ENCODE results near the gene JPH3. TPM values are rescaled to one million over a fixed set of nuclear protein-coding genes. Genes with fewer than 3 reads are reported as not detected.

JPH3 gene
- not detected for total RNA-seq
- 0.08 TPM for polyA plus RNA-seq (2013, experiment 1 of 2)
- 0.16 TPM for polyA plus RNA-seq (2013, experiment 2 of 2)
- 0 to 0.28 (median 0) reads per million in 172 experiments for total RNA-seq

DNA sequence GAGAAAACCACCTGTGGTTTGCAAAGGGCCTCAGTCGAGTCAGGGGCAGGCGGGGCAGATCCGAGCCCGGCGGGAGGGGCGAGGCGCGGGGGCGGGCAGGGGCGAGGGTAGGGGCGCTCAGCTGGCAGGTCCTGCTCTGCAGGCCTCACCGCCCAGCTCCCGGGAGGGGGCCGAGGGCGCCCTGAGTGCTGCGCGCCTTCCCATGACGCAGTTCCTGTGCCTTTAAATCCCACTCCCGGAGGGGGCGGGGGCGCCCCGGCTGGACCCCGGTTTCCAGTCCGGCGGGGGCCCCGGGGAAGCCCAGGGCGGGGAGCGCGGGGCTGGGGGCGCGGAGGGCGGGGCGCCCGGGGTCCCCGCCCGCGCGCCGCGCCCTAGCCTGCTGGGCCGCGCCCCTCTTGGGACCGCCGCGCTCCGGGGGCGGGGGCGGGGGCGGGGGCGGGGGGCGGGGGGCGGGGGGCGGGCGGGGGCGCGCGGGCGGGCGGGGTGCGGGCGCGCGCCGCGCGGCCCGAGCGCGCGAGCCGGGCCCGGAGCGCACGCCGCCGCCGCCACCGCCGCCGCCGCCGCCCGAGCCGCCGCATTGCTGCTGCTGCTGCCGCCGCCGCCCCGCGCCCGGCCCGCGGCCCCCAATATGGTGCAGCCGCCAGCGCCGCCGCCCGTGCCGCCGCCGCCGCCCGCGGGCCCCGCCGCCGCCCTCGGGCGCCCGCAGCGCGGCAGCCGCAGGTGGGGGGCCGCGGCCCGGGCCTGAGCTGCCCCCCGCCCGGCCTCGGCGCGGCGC, at the start of gene JPH3:
TSS of gene JPH3 (plus strand) at position 508 of the 775 bp plus-strand sequence. CDS start 639 bp downstream, outside the sequence.
- Histone ChIP-seq H3K27ac (ENCODE audit: low read depth in 1 of 2, low read length in 2 of 2) (no peak within 1 kb of the TSS), H3K36me3 (ENCODE audit: insufficient read depth, low read length) (no peaks in the 10 kb centered on the region), H3K4me1 (ENCODE audit: insufficient read depth, low read length) (peaks cover 11% of the 10 kb centered on the region), H3K27me3 (ENCODE audit: control insufficient read depth in 1 of 2, insufficient read depth in 2 of 2, low read length in 2 of 2) (peaks cover 54 to 80% of the 10 kb centered on the region in 2 experiments), H3K9me3 (ENCODE audit: control insufficient read depth in 1 of 2, insufficient read depth in 1 of 2, low read length in 2 of 2) (peaks cover 0 to 34% of the 10 kb centered on the region in 2 experiments), H3K4me3 (ENCODE audit: low read length) (no peak within 1 kb of the TSS)
- Mint-ChIP-seq H3K27me3 (peaks cover 41% of the 10 kb centered on the region), H3K9me3 (no peaks in the 10 kb centered on the region), H3K4me3 (peak within 1 kb of the TSS; percentile 51), H3K4me1 (ENCODE audit: low read depth) (peaks cover 11% of the 10 kb centered on the region), H3K27ac (no peak within 1 kb of the TSS), H3K36me3 (ENCODE audit: low read depth) (no peaks in the 10 kb centered on the region)
- POLR2A ChIA-PET = no interaction called here
- intact Hi-C loops (cut with DNase I, micrococcal nuclease) = no loop called here
- TF ChIP-seq, protein P1, sequence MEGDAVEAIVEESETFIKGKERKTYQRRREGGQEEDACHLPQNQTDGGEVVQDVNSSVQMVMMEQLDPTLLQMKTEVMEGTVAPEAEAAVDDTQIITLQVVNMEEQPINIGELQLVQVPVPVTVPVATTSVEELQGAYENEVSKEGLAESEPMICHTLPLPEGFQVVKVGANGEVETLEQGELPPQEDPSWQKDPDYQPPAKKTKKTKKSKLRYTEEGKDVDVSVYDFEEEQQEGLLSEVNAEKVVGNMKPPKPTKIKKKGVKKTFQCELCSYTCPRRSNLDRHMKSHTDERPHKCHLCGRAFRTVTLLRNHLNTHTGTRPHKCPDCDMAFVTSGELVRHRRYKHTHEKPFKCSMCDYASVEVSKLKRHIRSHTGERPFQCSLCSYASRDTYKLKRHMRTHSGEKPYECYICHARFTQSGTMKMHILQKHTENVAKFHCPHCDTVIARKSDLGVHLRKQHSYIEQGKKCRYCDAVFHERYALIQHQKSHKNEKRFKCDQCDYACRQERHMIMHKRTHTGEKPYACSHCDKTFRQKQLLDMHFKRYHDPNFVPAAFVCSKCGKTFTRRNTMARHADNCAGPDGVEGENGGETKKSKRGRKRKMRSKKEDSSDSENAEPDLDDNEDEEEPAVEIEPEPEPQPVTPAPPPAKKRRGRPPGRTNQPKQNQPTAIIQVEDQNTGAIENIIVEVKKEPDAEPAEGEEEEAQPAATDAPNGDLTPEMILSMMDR (IDR thresholded peaks at IDR 0.05) = no peak
- CTCF ChIA-PET = no interaction called here
- DNase-seq (no peak), ATAC-seq (ENCODE audit: poor library complexity) (no peak)

DNA sequence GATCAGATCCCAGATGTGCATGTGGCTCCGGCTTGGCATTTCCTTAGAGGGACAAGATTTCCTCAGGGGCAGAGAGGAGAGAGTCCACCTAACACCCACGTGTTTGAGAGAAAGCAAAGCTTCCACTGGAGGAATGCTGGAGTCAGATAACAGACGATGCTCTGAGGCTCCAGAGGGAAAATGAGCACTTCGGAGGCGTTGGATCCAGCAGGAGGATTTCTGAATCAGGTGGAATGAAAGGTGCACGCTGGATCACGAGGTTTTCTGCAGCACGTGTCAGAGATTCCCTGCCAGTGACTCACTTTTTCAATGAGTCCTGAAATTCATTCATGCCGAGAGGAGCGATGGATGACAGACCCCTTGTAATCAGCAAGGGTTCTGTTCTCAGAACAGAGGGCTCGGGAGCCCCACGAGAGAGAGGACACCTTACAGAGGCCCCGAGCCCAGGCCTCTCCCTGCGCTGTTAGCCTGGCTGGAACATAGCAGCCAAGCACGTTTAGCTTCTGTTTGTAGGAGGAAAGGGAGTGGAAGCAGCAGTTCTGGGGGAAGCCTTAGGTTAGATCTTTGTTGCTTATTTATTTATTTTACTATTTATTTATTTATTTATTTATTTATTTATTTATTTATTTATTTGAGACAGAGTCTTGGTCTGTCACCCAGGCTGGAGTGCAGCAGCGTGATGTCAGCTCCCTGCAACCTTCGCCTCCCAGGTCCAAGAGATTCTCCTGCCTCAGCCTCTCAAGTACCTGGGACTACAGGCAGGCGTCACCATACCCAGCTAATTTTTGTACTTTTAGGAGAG, 49.3 kb upstream of the JPH3 start:
- Mint-ChIP-seq H3K27me3 (peaks cover 29% of the 10 kb centered on the region), H3K9me3 (no peaks in the 10 kb centered on the region), H3K27ac (no peak overlapping the region), H3K36me3 (ENCODE audit: low read depth) (no peaks in the 10 kb centered on the region), H3K4me3 (no peak overlapping the region), H3K4me1 (ENCODE audit: low read depth) (no peaks in the 10 kb centered on the region)
- Histone ChIP-seq H3K4me1 (ENCODE audit: insufficient read depth, low read length) (no peaks in the 10 kb centered on the region), H3K4me3 (ENCODE audit: low read length) (no peak overlapping the region), H3K9me3 (ENCODE audit: control insufficient read depth in 1 of 2, insufficient read depth in 1 of 2, low read length in 2 of 2) (peaks cover 0 to 7% of the 10 kb centered on the region in 2 experiments), H3K27me3 (ENCODE audit: control insufficient read depth in 1 of 2, insufficient read depth in 2 of 2, low read length in 2 of 2) (no peaks in the 10 kb centered on the region), H3K36me3 (ENCODE audit: insufficient read depth, low read length) (no peaks in the 10 kb centered on the region), H3K27ac (ENCODE audit: low read depth in 1 of 2, low read length in 2 of 2) (no peak overlapping the region)
- no peak for DNase-seq
- ATAC-seq (ENCODE audit: poor library complexity) = no peak
- intact Hi-C loops (cut with DNase I, micrococcal nuclease) = loop anchor here in 1 of 2 experiments (5.0 kb wide), 1 partner anchor 324 kb away; no protein-coding TSS in a partner anchor
- TF ChIP-seq, protein P1 (IDR thresholded peaks at IDR 0.05) = no peak
- ChIA-PET CTCF (no interaction called here), POLR2A (no interaction called here)

DNA sequence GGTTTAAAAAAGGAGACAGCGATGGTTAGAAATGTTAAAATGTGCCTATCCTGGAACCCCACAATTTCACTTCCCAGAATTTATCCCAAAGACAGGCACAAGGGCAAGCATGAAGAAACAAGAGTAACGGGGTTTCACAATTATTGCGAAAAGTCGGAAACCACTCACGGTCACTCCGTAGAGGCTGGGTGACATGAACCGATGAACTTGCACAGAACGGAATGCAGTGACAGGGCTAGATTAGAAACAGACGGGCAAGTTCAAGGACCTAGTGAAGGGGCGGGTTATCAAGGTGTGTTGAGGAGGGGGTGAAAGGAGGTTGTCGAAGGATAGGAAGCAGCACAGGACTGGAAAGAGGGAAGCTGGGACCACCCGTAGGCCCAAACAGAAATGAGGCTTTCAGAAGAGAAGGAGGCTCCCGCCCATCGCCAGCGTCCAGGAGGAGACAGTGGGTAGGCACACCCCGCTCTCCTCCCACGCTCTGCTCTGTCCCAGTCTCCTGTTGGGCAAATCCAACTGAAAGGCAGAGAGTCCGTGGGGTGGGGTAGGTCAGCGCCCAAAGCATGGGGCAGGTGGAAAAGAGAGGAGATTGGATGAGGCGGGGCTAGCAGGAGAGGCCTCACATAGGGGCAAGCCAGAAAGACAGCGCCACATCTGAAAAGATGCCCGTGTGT, 47.4 kb upstream of the JPH3 start:
- intact Hi-C loops (cut with DNase I, micrococcal nuclease) = loop anchor here in 1 of 2 experiments (5.0 kb wide), 1 partner anchor 322 kb away; no protein-coding TSS in a partner anchor
- H3K4me3 Mint-ChIP-seq = no peak overlapping the region
- CTCF ChIA-PET = no interaction called here

More for the DNA sequence above, 47.4 kb upstream of the JPH3 start:
- no peaks in the 10 kb centered on the region for H3K4me1 Mint-ChIP-seq (ENCODE audit: low read depth)
- Histone ChIP-seq H3K9me3 (ENCODE audit: control insufficient read depth in 1 of 2, insufficient read depth in 1 of 2, low read length in 2 of 2) (peaks cover 0 to 7% of the 10 kb centered on the region in 2 experiments), H3K27me3 (ENCODE audit: control insufficient read depth in 1 of 2, insufficient read depth in 2 of 2, low read length in 2 of 2) (no peaks in the 10 kb centered on the region), H3K4me3 (ENCODE audit: low read length) (no peak overlapping the region), H3K36me3 (ENCODE audit: insufficient read depth, low read length) (no peaks in the 10 kb centered on the region), H3K4me1 (ENCODE audit: insufficient read depth, low read length) (no peaks in the 10 kb centered on the region), H3K27ac (ENCODE audit: low read depth in 1 of 2, low read length in 2 of 2) (no peak overlapping the region)
- DNase-seq = peak in 2 of 14 experiments; percentile 61 to 64
- POLR2A ChIA-PET = no interaction called here
- no peak overlapping the region for H3K27ac Mint-ChIP-seq
- ATAC-seq (ENCODE audit: poor library complexity) = no peak
- TF ChIP-seq, protein P1 (IDR thresholded peaks at IDR 0.05) = no peak
- no peaks in the 10 kb centered on the region for H3K36me3 Mint-ChIP-seq (ENCODE audit: low read depth)
- peaks cover 36% of the 10 kb centered on the region for H3K27me3 Mint-ChIP-seq
- H3K9me3 Mint-ChIP-seq = no peaks in the 10 kb centered on the region

Measured in CD4-positive, alpha-beta T cell (primary cell).